B cell (primary cell): Measurements from ENCODE around the gene GUCY1B1. TPM values are rescaled to one million over a fixed set of nuclear protein-coding genes. Genes with fewer than 3 reads are reported as not detected.

Source experiments
- ATAC-seq: fragments of 200-7000 bp; cut with Tn5 transposase; one replicate; pipeline ENCODE4 v1.10.0; 2021; ENCODE audit warnings: low read depth, mild to moderate bottlenecking, moderate number of reproducible peaks, moderate library complexity
- CTCF ChIA-PET: fragments of 350-600 bp; sonication (Branson Sonifier 250); formaldehyde crosslinking; loops from one replicate; lab custom pipeline; 2021; ENCODE audit warnings: antibody characterized with exemption, inconsistent platforms; lab: Charles Lee
- POLR2A ChIA-PET: fragments of 350-600 bp; sonication (Branson Sonifier 250); formaldehyde crosslinking; loops from one replicate; lab custom pipeline; 2021; ENCODE audit warnings: antibody characterized with exemption; lab: Charles Lee
- DNase-seq: peaks from one replicate; pipeline ENCODE4 v3.0.0; 2013
- H2AFZ ChIP-seq: 2 replicates; pipeline ENCODE4 v1.6.1; 2012; ENCODE audit warnings: mild to moderate bottlenecking, low read depth, low read length; ENCODE audit not compliant: insufficient read depth, poor library complexity, severe bottlenecking
- H3K27ac ChIP-seq, 2 donors: 1 replicate in 1 of 2; 2 replicates in 1 of 2; pipeline ENCODE4 v1.5.1; 2012 to 2013; ENCODE audit warnings: low read length in 2 of 2, mild to moderate bottlenecking in 2 of 2, moderate library complexity in 1 of 2
- H3K27me3 ChIP-seq, 4 experiments: fragments of 200-600 bp in 1 of 4; sonication (generic) in 1 of 4; replicated peaks in 1 of 4; 1 replicate in 2 of 4; 2 replicates in 2 of 4; pipeline versions ENCODE4 v1.6.1 to v1.7.0; 2013 to 2016; ENCODE audit warnings: low read length in 3 of 4, mild to moderate bottlenecking in 2 of 4, mixed read lengths in 1 of 4, moderate library complexity in 1 of 4; ENCODE audit not compliant: insufficient read depth in 4 of 4, control insufficient read depth in 3 of 4; ENCODE audit errors: control extremely low read depth in 1 of 4
- H3K36me3 ChIP-seq, 2 experiments: replicated peaks in 1 of 2; 1 replicate in 1 of 2; 2 replicates in 1 of 2; pipeline versions ENCODE4 v1.6.1 to v1.7.1; 2013; ENCODE audit warnings: low read length in 1 of 2; ENCODE audit not compliant: insufficient read depth in 2 of 2, control insufficient read depth in 1 of 2; ENCODE audit errors: control extremely low read depth in 1 of 2, extremely low read depth in 1 of 2
- H3K4me1 ChIP-seq, 2 donors: fragments of 200-600 bp in 1 of 2; sonication (generic) in 1 of 2; 1 replicate in 1 of 2; 2 replicates in 1 of 2; pipeline versions ENCODE4 v1.5.1 to v1.6.1; 2013 to 2017; ENCODE audit warnings: low read length in 2 of 2; ENCODE audit not compliant: control insufficient read depth in 2 of 2, insufficient read depth in 2 of 2
- H3K4me2 ChIP-seq: replicated peaks from 2 replicates; pipeline ENCODE3; 2012; ENCODE audit warnings: mild to moderate bottlenecking, low read depth, low read length; ENCODE audit not compliant: poor library complexity, severe bottlenecking
- H3K4me3 ChIP-seq, 5 experiments: fragments of 200-600 bp in 1 of 5; sonication (generic) in 1 of 5; 1 replicate in 3 of 5; 2 replicates in 2 of 5; pipeline versions ENCODE4 v1.5.1 to v1.7.0; 2011 to 2016; ENCODE audit warnings: low read length in 4 of 5, mild to moderate bottlenecking in 4 of 5, low read depth in 2 of 5, control low read depth in 1 of 5, moderate library complexity in 1 of 5; ENCODE audit not compliant: insufficient read depth in 1 of 5; ENCODE audit errors: control extremely low read depth in 1 of 5, extremely low read depth in 1 of 5
- H3K79me2 ChIP-seq: fragments of 200-600 bp; sonication (generic); one replicate; pipeline ENCODE4 v1.6.0; 2016; ENCODE audit warnings: low read length; ENCODE audit not compliant: control insufficient read depth, insufficient read depth
- H3K9ac ChIP-seq: fragments of 200-600 bp; sonication (generic); 2 replicates; pipeline ENCODE4 v1.6.1; 2017; ENCODE audit warnings: mild to moderate bottlenecking, low read length, moderate library complexity
- H3K9me3 ChIP-seq, 3 donors: one replicate each; pipeline versions ENCODE4 v1.6.1 to v1.7.1; 2013; ENCODE audit warnings: low read length in 2 of 3; ENCODE audit not compliant: control insufficient read depth in 2 of 3, insufficient read depth in 1 of 3; ENCODE audit errors: control extremely low read depth in 1 of 3
- H4K20me1 ChIP-seq: 2 replicates; pipeline ENCODE4 v1.6.0; 2012; ENCODE audit warnings: mild to moderate bottlenecking, low read length; ENCODE audit not compliant: insufficient read depth, control insufficient read depth, poor library complexity, severe bottlenecking
- H3K27ac Mint-ChIP-seq: one replicate; pipeline ENCODE4 v1.8.0; 2021; ENCODE audit warnings: mixed read lengths
- H3K27me3 Mint-ChIP-seq: one replicate; pipeline ENCODE4 v1.8.0; 2021; ENCODE audit warnings: mixed read lengths
- H3K4me1 Mint-ChIP-seq: one replicate; pipeline ENCODE4 v1.8.0; 2021; ENCODE audit warnings: mixed read lengths
- H3K4me3 Mint-ChIP-seq: one replicate; pipeline ENCODE4 v1.8.0; 2021; ENCODE audit warnings: mixed read lengths
- H3K9me3 Mint-ChIP-seq: one replicate; pipeline ENCODE4 v1.8.0; 2022; ENCODE audit warnings: mixed read lengths; ENCODE audit not compliant: insufficient read depth
- EZH2 ChIP-seq: IDR thresholded peaks from 2 replicates; pipeline ENCODE4 v1.6.1; 2012; ENCODE audit warnings: borderline replicate concordance, low read depth, mild to moderate bottlenecking, moderate library complexity, low read length; ENCODE audit not compliant: insufficient read depth, poor library complexity, severe bottlenecking
- WGBS: methylation state at CpG from one replicate; pipeline ENCODE4 v1.1.5; 2013; ENCODE audit warnings: missing lambda C conversion rate; ENCODE audit not compliant: insufficient coverage; 5-methylcytosine and 5-hydroxymethylcytosine counted together
- intact Hi-C: fragments of 100-400 bp; cut with micrococcal nuclease; formaldehyde crosslinking; loops from one replicate; pipeline ENCODE4 v1.10.0; 2022
- polyA plus RNA-seq: library from polyadenylated mRNA; depleted of rRNA; stranded (reverse); fragments of >200 nt; gene quantifications from 2 replicates; pipeline ENCODE4 v1.2.3, GENCODE V29; 2012
- total RNA-seq, 2 donors: library from RNA; stranded (reverse); fragments of 120-200 nt in 1 of 2; gene quantifications; 1 replicate in 1 of 2; 2 replicates in 1 of 2; pipeline versions ENCODE4 v1.2.3 to v1.2.4, GENCODE V29; 2013 to 2022
- TF ChIP-seq, protein P1 (sequence below): fragments of 200-600 bp; IDR thresholded peaks from one replicate; pipeline ENCODE4 v1.8.0; 2022; ENCODE audit warnings: antibody characterized with exemption, mild to moderate bottlenecking

Gene GUCY1B1
- total and polyA plus RNA-seq, 2 donors (not counting 1 experiment from before 2014, with no cell fraction given): 0.09 to 0.10 TPM

DNA sequence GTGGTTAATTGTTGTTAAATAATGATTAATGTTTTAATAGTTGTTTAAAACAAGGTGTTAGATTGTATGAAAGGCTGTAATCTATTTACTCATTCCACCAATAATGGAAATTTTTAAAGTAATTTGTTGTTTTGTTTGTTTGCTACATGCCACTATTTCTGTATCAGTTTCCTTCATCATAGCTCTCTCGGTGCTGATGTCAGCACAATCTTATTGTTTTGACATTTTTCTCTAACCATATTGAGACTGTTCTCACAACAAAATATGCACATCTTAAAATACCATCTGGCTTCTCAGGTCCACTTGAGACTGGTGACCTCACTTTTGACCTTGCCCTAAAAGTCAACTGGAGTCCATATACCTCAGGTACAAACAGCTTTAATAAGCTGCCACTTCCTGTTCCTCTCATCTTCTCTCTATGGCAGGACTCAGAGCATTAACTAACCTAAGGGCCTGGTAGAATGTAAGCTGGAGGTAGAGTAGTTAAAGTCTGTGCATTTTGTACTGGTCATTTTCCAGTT lies 1.0 kb upstream of the GUCY1B1 start:
- no peak for TF ChIP-seq EZH2
- TF ChIP-seq, protein P1, sequence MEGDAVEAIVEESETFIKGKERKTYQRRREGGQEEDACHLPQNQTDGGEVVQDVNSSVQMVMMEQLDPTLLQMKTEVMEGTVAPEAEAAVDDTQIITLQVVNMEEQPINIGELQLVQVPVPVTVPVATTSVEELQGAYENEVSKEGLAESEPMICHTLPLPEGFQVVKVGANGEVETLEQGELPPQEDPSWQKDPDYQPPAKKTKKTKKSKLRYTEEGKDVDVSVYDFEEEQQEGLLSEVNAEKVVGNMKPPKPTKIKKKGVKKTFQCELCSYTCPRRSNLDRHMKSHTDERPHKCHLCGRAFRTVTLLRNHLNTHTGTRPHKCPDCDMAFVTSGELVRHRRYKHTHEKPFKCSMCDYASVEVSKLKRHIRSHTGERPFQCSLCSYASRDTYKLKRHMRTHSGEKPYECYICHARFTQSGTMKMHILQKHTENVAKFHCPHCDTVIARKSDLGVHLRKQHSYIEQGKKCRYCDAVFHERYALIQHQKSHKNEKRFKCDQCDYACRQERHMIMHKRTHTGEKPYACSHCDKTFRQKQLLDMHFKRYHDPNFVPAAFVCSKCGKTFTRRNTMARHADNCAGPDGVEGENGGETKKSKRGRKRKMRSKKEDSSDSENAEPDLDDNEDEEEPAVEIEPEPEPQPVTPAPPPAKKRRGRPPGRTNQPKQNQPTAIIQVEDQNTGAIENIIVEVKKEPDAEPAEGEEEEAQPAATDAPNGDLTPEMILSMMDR: no peak
- no peak overlapping the region for H3K9ac ChIP-seq
- H3K27ac ChIP-seq: no peak overlapping the region
- H3K4me1 ChIP-seq: peaks cover 3 to 11% of the 10 kb centered on the region in 2 donors
- ATAC-seq (no peak), DNase-seq (no peak)
- ChIA-PET POLR2A (no interaction called here), CTCF (interaction anchor here (0.9 kb wide), 1 partner anchor 196 kb away, joined by 3 read pairs; the partner anchor contains the start of gene CTSO)
- H3K4me3 ChIP-seq: no peak overlapping the region
- no peak overlapping the region for H3K27ac Mint-ChIP-seq
- no peaks in the 10 kb centered on the region for H3K9me3 Mint-ChIP-seq
- no peaks in the 10 kb centered on the region for H4K20me1 ChIP-seq
- no peak overlapping the region for H2AFZ ChIP-seq
- no peak overlapping the region for H3K4me3 Mint-ChIP-seq
- peaks cover 10% of the 10 kb centered on the region for H3K4me1 Mint-ChIP-seq
- H3K36me3 ChIP-seq: no peaks in the 10 kb centered on the region
- H3K27me3 ChIP-seq: peaks cover 0 to 5% (median 2%) of the 10 kb centered on the region in 4 experiments
- no peak overlapping the region for H3K4me2 ChIP-seq
- H3K9me3 ChIP-seq: peaks cover 0 to 1% (median 0%) of the 10 kb centered on the region in 3 donors
- intact Hi-C loops: loop anchor here (2.0 kb wide), 1 partner anchor 381 kb away; the partner anchor contains the start of gene MAP9
- no peaks in the 10 kb centered on the region for H3K79me2 ChIP-seq
- peaks cover 20% of the 10 kb centered on the region for H3K27me3 Mint-ChIP-seq
- 89% methylated on average over 1 of the region's 1 CpG for WGBS
